ENCODE results near the gene MT1A. TPM values are rescaled to one million over a fixed set of nuclear protein-coding genes. Genes with fewer than 3 reads are reported as not detected.

Gene MT1A
- total RNA-seq, 1 experiment from 2014 or later: 52.1 TPM

GRCh38 chr16:56614549-56614991, 23.9 kb upstream of the MT1A start:
- intact Hi-C loops (cut with micrococcal nuclease; ENCODE audit: unreplicated experiment) (no loop called here), in situ Hi-C loops (cut with HindIII; ENCODE audit: low pct_unique_long_range_greater_than_20kb, low sequenced_read_pairs) (no loop called here)
- peaks cover 60% of the 10 kb centered on the region for H3K4me1 ChIP-seq (ENCODE audit: control insufficient read depth, insufficient read depth, low read length)
- BruUV-seq (replicated peaks): no TSS peak
- DNase-seq (ENCODE audit: low read depth, low spot score) (no peak), ATAC-seq (peak; percentile 7)
- peak overlapping the region; percentile 94 for H3K27ac ChIP-seq (ENCODE audit: low read length)
- no peaks in the 10 kb centered on the region for H3K36me3 ChIP-seq (ENCODE audit: control insufficient read depth, insufficient read depth, low read length)
- ChIA-PET CTCF (no interaction called here), POLR2A (no interaction called here)
- H3K27me3 ChIP-seq (ENCODE audit: control insufficient read depth, insufficient read depth, low read length): no peaks in the 10 kb centered on the region
- H3K4me3 ChIP-seq (ENCODE audit: low read depth in 2 of 2, low read length in 2 of 2): no peak overlapping the region
- TF ChIP-seq POLR2AphosphoS5 (IDR thresholded peaks at IDR 0.05; ENCODE audit: low read depth, low read length) (no peak), SIN3A (IDR thresholded peaks at IDR 0.05; ENCODE audit: borderline replicate concordance, insufficient read depth, low read depth, low read length) (no peak), CTCF (IDR thresholded peaks at IDR 0.05) (no peak), REST (IDR thresholded peaks at IDR 0.05; ENCODE audit: insufficient read depth in 1 of 2, low read depth in 2 of 2, low read length in 1 of 2) (no peak)
- H3K9me3 ChIP-seq (ENCODE audit: control insufficient read depth, insufficient read depth, low read depth, low read length): no peaks in the 10 kb centered on the region

GRCh38 chr16:56615353-56615752, 23.1 kb upstream of the MT1A start:
- no peak for ATAC-seq

More at GRCh38 chr16:56615353-56615752, 23.1 kb upstream of the MT1A start:
- Histone ChIP-seq H3K9me3 (ENCODE audit: control insufficient read depth, insufficient read depth, low read depth, low read length) (no peaks in the 10 kb centered on the region), H3K27me3 (ENCODE audit: control insufficient read depth, insufficient read depth, low read length) (no peaks in the 10 kb centered on the region), H3K27ac (ENCODE audit: low read length) (peak overlapping the region; percentile 94), H3K36me3 (ENCODE audit: control insufficient read depth, insufficient read depth, low read length) (no peaks in the 10 kb centered on the region), H3K4me1 (ENCODE audit: control insufficient read depth, insufficient read depth, low read length) (peaks cover 57% of the 10 kb centered on the region), H3K4me3 (ENCODE audit: low read depth in 2 of 2, low read length in 2 of 2) (no peak overlapping the region)
- DNase-seq (ENCODE audit: low read depth, low spot score): no peak
- no TSS peak for BruUV-seq (replicated peaks)
- intact Hi-C loops (cut with micrococcal nuclease; ENCODE audit: unreplicated experiment) (no loop called here), in situ Hi-C loops (cut with HindIII; ENCODE audit: low pct_unique_long_range_greater_than_20kb, low sequenced_read_pairs) (no loop called here)
- TF ChIP-seq TCF7L2 (IDR thresholded peaks at IDR 0.05; ENCODE audit: low read depth, low read length) (no peak), SIN3A (IDR thresholded peaks at IDR 0.05; ENCODE audit: borderline replicate concordance, insufficient read depth, low read depth, low read length) (no peak), CTCF (IDR thresholded peaks at IDR 0.05) (no peak), POLR2AphosphoS5 (IDR thresholded peaks at IDR 0.05; ENCODE audit: low read depth, low read length) (no peak), REST (IDR thresholded peaks at IDR 0.05; ENCODE audit: insufficient read depth in 1 of 2, low read depth in 2 of 2, low read length in 1 of 2) (no peak)
- POLR2A ChIA-PET: no interaction called here
- CTCF ChIA-PET: interaction anchor here (0.6 to 0.7 kb wide), 2 partner anchors 21 to 86 kb away, joined by 3 to 4 read pairs; no protein-coding TSS in a partner anchor
